ENCODE results near the gene CDC42. TPM values are rescaled to one million over a fixed set of nuclear protein-coding genes. Genes with fewer than 3 reads are reported as not detected.
A peak's percentile ranks its signal among the peaks of the same experiment; 100 is the strongest.

Gene CDC42
- total and polyA plus RNA-seq, 9 of the 15 experiments (the other 6 are each of a cell fraction or from before 2014, with no cell fraction given), result 186 to 398 (median 325) TPM

DNA sequence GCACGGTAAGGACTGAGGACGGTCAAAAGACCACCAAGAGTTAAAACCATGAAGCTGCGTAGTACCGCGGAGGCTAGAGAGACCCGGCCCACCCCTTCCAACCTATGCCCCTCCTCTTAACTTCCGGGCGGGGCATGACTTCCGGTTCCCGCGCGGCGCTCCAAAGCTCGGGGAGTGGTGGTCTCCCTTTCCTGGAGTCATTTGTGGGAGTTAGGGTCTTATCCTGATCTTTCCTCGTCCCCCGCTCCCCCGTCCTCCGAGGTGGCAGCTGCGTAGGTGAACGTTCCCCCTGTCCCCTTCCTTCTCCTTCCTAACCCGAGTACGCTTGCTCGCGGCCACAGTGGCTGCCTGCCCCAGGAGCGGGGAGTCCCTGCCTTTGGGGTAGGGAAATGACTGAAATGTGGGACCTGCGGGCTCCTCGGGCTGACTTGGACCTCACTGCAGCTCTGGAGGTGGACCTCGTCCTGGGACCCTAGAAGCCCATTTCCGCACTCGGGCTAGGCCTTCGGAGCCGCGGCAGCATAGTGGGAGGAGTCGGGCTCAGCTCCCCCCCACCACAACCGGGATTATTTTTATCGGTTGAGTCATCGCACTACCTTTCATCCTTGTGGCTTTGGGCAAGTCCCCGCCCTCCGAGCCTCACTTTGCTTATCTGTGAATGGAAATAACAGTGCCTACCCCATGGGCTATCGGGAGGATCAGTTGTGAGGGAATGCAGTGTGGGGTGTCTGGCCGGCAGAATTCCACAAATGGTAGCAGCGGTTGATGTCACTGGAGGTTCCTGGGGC lies 26.9 kb upstream of the CDC42 start (continued):
- TF ChIP-seq GTF2B (IDR thresholded peaks at IDR 0.05; ENCODE audit: extremely low read depth, insufficient read length) (peak; percentile 47), IFI16 (CRISPR knock-in tag; IDR thresholded peaks at IDR 0.05) (no peak), ELF2 (CRISPR knock-in tag; IDR thresholded peaks at IDR 0.05) (peak; percentile 72; the same call in 1 of the 2 replicates), ZNF766 (CRISPR knock-in tag; conservative IDR thresholded peaks at IDR 0.05) (no peak), FIP1L1 (IDR thresholded peaks at IDR 0.05; ENCODE audit: low read depth, low read length, poor library complexity, severe bottlenecking) (peak; percentile 80), HNRNPH1 (optimal IDR thresholded peaks at IDR 0.05; ENCODE audit: low read depth, low read length) (no peak), BHLHE40 (IDR thresholded peaks at IDR 0.05; ENCODE audit: low read length) (peak; percentile 55; the same call in 1 of the 2 replicates), SRSF9 (IDR thresholded peaks at IDR 0.05; ENCODE audit: borderline replicate concordance, low read depth, low read length) (no peak), HMG20B (CRISPR knock-in tag; IDR thresholded peaks at IDR 0.05) (peak; percentile 74), DIDO1 (tag; IDR thresholded peaks at IDR 0.05; ENCODE audit: low read depth) (no peak), SPI1 (IDR thresholded peaks at IDR 0.05; ENCODE audit: borderline replicate concordance, low read depth, low read length) (peak; percentile 34; the same call in 1 of the 2 replicates), ZNF175 (CRISPR knock-in tag; IDR thresholded peaks at IDR 0.05; ENCODE audit: low read depth) (peak; percentile 57), ZNF274 (IDR thresholded peaks at IDR 0.05; ENCODE audit: borderline replicate concordance, low read depth, low read length) (no peak), SRSF3 (IDR thresholded peaks at IDR 0.05; ENCODE audit: insufficient read depth, low read length) (peak; percentile 93; the same call in 1 of the 2 replicates), GABPB1 (CRISPR knock-in tag; IDR thresholded peaks at IDR 0.05) (peak; percentile 93), CREB1 (IDR thresholded peaks at IDR 0.05) (peak; percentile 42; the same call in 1 of the 2 replicates), CREB1 (CRISPR knock-in tag; IDR thresholded peaks at IDR 0.05) (no peak; the same call in 1 of the 2 replicates), MTA1 (IDR thresholded peaks at IDR 0.05; ENCODE audit: borderline replicate concordance) (peak; percentile 88; the same call in 1 of the 2 replicates)
- TF ChIP-seq, protein P1, sequence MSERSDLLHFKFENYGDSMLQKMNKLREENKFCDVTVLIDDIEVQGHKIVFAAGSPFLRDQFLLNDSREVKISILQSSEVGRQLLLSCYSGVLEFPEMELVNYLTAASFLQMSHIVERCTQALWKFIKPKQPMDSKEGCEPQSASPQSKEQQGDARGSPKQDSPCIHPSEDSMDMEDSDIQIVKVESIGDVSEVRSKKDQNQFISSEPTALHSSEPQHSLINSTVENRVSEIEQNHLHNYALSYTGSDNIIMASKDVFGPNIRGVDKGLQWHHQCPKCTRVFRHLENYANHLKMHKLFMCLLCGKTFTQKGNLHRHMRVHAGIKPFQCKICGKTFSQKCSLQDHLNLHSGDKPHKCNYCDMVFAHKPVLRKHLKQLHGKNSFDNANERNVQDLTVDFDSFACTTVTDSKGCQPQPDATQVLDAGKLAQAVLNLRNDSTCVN (CRISPR knock-in tag; IDR thresholded peaks at IDR 0.05), result peak; percentile 27; the same call in 1 of the 2 replicates
- TF ChIP-seq, protein P2, sequence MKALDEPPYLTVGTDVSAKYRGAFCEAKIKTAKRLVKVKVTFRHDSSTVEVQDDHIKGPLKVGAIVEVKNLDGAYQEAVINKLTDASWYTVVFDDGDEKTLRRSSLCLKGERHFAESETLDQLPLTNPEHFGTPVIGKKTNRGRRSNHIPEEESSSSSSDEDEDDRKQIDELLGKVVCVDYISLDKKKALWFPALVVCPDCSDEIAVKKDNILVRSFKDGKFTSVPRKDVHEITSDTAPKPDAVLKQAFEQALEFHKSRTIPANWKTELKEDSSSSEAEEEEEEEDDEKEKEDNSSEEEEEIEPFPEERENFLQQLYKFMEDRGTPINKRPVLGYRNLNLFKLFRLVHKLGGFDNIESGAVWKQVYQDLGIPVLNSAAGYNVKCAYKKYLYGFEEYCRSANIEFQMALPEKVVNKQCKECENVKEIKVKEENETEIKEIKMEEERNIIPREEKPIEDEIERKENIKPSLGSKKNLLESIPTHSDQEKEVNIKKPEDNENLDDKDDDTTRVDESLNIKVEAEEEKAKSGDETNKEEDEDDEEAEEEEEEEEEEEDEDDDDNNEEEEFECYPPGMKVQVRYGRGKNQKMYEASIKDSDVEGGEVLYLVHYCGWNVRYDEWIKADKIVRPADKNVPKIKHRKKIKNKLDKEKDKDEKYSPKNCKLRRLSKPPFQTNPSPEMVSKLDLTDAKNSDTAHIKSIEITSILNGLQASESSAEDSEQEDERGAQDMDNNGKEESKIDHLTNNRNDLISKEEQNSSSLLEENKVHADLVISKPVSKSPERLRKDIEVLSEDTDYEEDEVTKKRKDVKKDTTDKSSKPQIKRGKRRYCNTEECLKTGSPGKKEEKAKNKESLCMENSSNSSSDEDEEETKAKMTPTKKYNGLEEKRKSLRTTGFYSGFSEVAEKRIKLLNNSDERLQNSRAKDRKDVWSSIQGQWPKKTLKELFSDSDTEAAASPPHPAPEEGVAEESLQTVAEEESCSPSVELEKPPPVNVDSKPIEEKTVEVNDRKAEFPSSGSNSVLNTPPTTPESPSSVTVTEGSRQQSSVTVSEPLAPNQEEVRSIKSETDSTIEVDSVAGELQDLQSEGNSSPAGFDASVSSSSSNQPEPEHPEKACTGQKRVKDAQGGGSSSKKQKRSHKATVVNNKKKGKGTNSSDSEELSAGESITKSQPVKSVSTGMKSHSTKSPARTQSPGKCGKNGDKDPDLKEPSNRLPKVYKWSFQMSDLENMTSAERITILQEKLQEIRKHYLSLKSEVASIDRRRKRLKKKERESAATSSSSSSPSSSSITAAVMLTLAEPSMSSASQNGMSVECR (CRISPR knock-in tag; IDR thresholded peaks at IDR 0.05), result peak; percentile 37; the same call in 1 of the 2 replicates
- TF ChIP-seq, protein P3, sequence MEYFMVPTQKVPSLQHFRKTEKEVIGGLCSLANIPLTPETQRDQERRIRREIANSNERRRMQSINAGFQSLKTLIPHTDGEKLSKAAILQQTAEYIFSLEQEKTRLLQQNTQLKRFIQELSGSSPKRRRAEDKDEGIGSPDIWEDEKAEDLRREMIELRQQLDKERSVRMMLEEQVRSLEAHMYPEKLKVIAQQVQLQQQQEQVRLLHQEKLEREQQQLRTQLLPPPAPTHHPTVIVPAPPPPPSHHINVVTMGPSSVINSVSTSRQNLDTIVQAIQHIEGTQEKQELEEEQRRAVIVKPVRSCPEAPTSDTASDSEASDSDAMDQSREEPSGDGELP (CRISPR knock-in tag; IDR thresholded peaks at IDR 0.05; ENCODE audit: borderline replicate concordance), result peak; percentile 44; the same call in 1 of the 2 replicates
